HG03066 (cell line): ENCODE results near the gene S100PBP.
"Not testable (repeated sequence)": the region's sequence is repeated elsewhere in the genome, so short reads cannot be mapped to it uniquely, and the experiment has no call there.

Experiments
- ATAC-seq: cut with Tn5 transposase; IDR thresholded peaks from one replicate; pipeline ENCODE4 v1.9.1; 2021; ENCODE audit warnings: low read depth; ENCODE audit not compliant: unreplicated experiment

The S100PBP gene

GRCh38 chr1:32897082-32898049 lies 79.9 kb downstream of the S100PBP start:
- ATAC-seq, result no peak

GRCh38 chr1:32898056-32898455 lies 80.6 kb downstream of the S100PBP start:
- ATAC-seq, result no peak

GRCh38 chr1:32898958-32899357 lies 81.5 kb downstream of the S100PBP start:
- ATAC-seq, result no peak

GRCh38 chr1:32899586-32900296 lies 82.3 kb downstream of the S100PBP start:
- no peak for ATAC-seq

GRCh38 chr1:32900371-32900955 lies 83.0 kb downstream of the S100PBP start:
- ATAC-seq, result no peak

- ATAC-seq, result no peak
Measured at GRCh38 chr1:32900956-32901822, 83.7 kb downstream of the S100PBP start, which contains the start of gene TMEM54. TMEM54 (minus strand) TSS chr1:32901389; CDS start chr1:32901238, 151 bp downstream.

- no peak for ATAC-seq
Measured at GRCh38 chr1:32901823-32902534, 84.5 kb downstream of the S100PBP start.

GRCh38 chr1:32902535-32902920 lies 85.1 kb downstream of the S100PBP start:
- no peak for ATAC-seq

- no peak for ATAC-seq
Measured at GRCh38 chr1:32903991-32904785, 86.7 kb downstream of the S100PBP start.

GRCh38 chr1:32904797-32905196 lies 87.3 kb downstream of the S100PBP start:
- ATAC-seq, result no peak

- ATAC-seq, result not testable (repeated sequence)
Measured at GRCh38 chr1:32905588-32905987, 88.1 kb downstream of the S100PBP start.

- no peak for ATAC-seq
Measured at GRCh38 chr1:32906654-32907053, 89.2 kb downstream of the S100PBP start.

- no peak for ATAC-seq
Measured at GRCh38 chr1:32907435-32907834, 90.0 kb downstream of the S100PBP start.
